ENCODE data around the gene NSUN3. TPM values are rescaled to one million over a fixed set of nuclear protein-coding genes. Genes with fewer than 3 reads are reported as not detected.

Gene NSUN3
- total RNA-seq, 1 donor, result 12.7 TPM

- no peak for DNase-seq (ENCODE audit: low read depth in 2 of 3, low spot score in 2 of 3)
Measured at GRCh38 chr3:94117729-94118128, 54.9 kb downstream of the NSUN3 start.

DNA sequence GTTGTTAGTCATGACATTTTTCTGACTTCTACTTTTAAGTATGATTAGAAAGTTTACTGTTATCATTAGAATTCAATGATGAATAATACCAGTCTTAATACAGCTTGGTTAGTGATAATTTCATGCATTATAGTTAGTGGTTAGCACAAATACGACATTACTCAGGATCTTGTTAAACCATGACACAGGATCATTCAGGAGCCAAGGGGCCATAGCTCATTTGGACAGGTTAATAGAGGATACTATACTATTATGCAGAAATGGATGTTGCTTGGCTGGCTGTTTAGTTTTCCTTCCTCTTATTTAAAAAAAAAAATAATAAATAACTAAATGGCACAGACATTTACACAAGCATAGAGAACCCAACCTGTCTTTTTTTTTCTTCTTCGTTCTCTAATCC is 55.5 kb downstream of the NSUN3 start:
- peak in 1 of 3 donors; percentile 8 for DNase-seq (ENCODE audit: low read depth in 2 of 3, low spot score in 2 of 3)

DNA sequence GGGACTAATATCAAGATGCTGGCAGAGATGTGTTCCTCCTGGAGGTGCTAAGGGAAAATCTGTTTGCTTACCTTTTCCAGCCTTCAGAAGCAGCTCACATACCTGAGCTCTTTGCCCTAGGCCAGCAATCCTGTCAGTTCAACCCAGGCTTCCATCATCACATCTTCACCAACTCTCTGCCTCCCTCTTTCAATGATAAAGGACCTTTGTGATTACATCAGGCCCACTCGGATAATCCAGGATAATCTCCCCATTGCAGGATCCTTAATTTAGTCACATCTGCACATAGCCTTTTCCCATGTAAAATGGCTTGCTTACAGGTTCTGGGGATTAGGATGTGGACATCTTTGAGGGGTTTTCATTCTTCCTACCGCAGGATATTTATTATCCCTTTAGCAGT is 58.3 kb downstream of the NSUN3 start:
- DNase-seq (ENCODE audit: low read depth in 2 of 3, low spot score in 2 of 3), result no peak

- no peak for DNase-seq (ENCODE audit: low read depth in 2 of 3, low spot score in 2 of 3)
Measured at GRCh38 chr3:94127115-94127514, 64.3 kb downstream of the NSUN3 start.

DNA sequence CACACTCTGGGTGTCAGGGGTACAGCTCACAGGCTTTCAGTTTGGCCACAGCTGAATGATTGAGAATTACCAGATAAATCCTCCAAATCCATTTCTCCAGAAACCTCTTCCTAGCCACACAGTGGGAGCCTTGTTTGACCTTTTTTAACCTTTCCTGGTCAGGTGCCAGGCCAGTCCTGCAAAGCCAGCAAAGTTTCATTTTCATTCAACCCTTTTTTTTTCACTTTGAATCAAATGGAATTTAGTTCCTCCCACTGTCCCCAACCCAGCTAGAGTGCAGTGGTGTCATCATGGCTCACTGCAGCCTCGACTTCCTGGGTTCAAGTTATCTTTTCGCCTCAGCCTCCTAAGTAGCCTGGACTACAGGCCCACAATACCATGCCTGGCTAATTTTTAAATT is 67.8 kb downstream of the NSUN3 start:
- DNase-seq (ENCODE audit: low read depth in 2 of 3, low spot score in 2 of 3), result no peak

DNA sequence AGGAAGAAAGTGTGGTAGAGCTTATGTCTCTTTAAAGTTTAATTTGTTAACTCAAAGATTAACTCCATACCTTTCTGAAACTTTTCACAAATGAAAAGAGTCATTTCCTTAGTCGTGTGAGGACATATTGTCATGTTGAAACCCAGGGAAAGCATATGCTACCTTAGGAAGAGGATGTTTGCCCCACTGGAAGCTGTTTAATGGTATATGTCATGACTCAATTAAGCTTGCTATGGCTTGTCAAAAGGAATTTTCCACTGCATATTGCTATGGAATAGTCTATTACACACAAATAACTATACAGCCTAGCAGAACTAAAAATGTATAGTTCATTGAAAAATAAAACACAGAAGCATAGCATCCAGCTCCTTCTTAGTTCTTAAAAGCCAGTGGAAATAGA is 69.9 kb downstream of the NSUN3 start:
- DNase-seq (ENCODE audit: low read depth in 2 of 3, low spot score in 2 of 3), result no peak

DNA sequence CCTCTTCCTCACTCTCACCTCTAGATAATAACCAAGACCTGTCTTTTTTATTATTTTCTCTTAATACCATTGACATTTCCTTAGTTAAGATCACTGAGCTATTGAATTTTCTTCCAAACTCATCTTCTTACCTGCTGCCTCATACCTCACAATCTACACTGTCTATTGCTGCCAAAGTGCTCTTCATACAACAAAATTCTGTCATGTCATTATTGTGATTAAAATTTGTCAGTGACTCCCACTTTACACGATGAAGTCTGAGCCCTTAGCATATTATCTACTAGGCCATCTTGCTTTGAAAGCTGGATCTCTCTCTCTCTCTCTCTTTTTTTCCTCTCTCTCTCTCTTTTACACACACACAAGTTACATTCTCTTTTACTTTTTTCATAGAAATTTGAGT is 73.3 kb downstream of the NSUN3 start:
- no peak for DNase-seq (ENCODE audit: low read depth in 2 of 3, low spot score in 2 of 3)

DNA sequence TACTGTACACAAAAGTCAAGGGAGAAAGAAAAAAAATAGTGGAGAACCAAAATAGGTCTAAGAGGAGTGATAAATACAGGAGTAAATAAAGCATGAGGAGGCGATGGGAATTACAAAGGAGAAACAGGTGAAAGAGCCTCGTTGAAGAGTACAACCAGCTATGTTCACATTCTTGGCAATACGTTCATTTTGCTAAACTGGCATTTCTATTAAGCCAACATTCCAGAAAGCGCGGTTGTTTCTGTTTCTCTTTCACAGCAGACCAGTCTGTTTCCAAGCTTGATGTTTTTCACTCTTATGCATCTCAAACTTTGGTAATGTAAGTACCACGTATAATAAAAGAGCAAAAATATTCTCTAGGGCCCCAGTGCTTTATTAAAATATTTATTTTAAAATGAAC is 74.5 kb downstream of the NSUN3 start:
- DNase-seq (ENCODE audit: low read depth in 2 of 3, low spot score in 2 of 3), result no peak

DNA sequence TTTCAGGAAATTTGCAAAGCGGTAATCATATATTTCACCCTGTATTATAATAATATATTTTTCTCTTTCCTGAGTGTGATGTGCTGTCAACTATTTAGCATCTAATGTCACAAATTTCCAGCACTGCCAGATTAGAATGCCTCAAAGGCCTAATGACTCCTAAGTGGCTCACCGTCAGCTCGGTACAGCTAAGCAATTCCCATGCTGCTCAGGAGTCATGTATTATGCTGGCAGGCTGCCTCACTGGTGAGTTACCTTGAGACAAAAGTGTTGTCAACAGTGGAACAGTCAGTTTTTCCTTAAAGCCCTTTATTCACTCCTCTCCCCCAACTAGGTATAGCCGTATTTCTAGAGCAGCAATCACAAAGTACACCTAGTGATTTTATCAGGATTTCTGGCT is 83.6 kb downstream of the NSUN3 start:
- no peak for DNase-seq (ENCODE audit: low read depth in 2 of 3, low spot score in 2 of 3)

GRCh38 chr3:94147012-94147411 is 84.2 kb downstream of the NSUN3 start:
- no peak for DNase-seq (ENCODE audit: low read depth in 2 of 3, low spot score in 2 of 3)

- no peak for DNase-seq (ENCODE audit: low read depth in 2 of 3, low spot score in 2 of 3)
Measured at GRCh38 chr3:94150113-94150512, 87.3 kb downstream of the NSUN3 start.

- peak in 1 of 3 donors; percentile 23 for DNase-seq (ENCODE audit: low read depth in 2 of 3, low spot score in 2 of 3)
Measured at GRCh38 chr3:94156626-94157025, 93.8 kb downstream of the NSUN3 start.

DNA sequence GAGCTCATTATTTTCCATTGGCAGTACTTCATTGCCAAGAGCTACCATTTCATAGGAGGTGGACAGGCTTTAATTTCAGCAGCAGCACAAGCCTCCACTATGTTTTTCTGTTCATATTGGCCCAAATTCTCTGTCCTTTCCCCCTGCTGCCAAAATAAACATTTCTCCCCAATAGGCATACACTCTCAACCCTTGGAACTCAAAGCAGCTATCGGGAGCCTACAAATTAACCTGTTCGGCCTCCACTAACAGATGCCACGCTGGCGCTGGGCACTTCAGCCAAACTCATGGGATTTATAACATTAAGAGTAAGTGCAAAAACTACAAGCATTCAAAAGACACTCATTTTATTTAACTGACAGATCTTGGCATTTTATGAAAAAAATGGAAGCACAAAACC is 95.7 kb downstream of the NSUN3 start:
- DNase-seq (ENCODE audit: low read depth in 2 of 3, low spot score in 2 of 3), result no peak

DNA sequence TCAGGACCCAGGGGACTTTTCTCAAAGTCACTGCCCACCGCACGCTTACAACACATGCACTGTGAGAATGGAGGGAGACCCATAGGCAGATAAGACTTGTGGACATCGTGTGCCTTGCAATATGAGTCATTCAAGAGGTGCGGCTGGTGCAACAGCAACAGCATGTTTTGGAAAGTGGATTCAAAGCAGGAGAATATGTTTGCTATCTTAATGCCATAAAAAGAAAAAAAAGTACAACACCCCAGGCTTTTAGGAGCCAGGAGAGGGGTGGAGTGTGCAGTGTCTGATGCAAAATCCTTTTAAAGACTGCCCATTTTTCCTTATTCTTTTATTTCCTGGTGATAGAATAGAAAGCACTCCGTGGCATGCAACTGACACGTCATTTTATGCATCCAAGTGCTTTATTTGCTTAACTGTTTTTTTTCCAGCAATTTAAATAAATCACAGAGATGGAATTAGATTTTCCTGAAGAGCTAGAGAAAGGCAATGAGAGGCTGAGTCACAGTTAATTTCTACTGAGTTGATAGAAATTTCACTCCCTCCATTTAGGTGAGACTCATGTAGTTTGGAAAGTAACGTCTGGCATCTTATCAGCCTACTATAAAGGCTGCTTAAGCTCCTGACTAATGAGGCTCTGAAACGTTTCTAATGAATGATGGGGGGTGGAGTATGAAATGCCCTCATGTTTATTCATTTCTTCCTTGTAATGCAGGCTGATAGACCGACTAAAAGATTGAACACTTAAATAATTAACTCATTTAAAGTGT is 96.4 kb downstream of the NSUN3 start:
- no peak for DNase-seq (ENCODE audit: low read depth in 2 of 3, low spot score in 2 of 3)

DNA sequence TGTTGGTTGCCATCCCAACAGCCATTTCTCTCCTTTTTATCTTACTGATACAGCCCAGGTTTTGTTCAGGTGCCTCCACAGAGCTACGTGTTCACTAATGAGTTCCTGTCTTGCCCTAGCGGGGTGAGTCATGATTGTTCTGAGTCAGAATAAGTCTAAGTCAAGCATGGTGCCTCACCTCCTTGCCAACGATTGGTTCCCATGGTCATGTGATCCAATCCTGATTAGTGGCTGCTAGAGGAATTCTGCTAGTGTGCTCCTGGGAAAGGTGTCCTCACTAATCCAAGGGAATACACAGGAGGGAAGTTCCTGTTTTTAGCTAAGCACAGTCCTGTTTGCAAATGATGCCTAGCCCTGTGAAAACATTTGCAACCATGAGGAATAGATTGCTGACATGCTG is 99.8 kb downstream of the NSUN3 start:
- DNase-seq (ENCODE audit: low read depth in 2 of 3, low spot score in 2 of 3), result peak in 2 of 3 donors; percentile 13 to 19

GRCh38 chr3:94167346-94167745 is 104.5 kb downstream of the NSUN3 start:
- peak in 1 of 3 donors; percentile 65 for DNase-seq (ENCODE audit: low read depth in 2 of 3, low spot score in 2 of 3)

DNA sequence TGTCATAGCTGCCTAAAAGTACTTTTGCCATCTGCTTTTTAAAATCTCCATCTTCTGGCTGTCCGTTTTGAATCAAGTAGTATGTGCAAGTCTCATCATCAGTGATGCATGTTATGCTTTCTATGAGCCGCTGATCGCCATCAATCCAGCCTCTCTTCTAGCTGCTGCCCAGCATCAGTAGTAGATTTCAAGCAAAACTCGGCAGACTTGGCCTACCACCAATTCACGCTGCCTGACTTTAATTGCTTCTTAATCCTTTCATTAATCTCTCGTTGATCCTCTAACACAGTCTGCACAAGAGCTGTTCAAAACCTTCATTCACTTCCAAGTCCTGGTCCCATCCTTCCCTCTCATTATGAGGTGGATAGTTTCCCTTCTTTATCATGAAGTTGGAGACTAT is 104.9 kb downstream of the NSUN3 start:
- no peak for DNase-seq (ENCODE audit: low read depth in 2 of 3, low spot score in 2 of 3)

- no peak for DNase-seq (ENCODE audit: low read depth in 2 of 3, low spot score in 2 of 3)
Measured at GRCh38 chr3:94171954-94172353, 109.1 kb downstream of the NSUN3 start.

- peak in 1 of 3 donors; percentile 11 for DNase-seq (ENCODE audit: low read depth in 2 of 3, low spot score in 2 of 3)
Measured at GRCh38 chr3:94172695-94173310, 109.9 kb downstream of the NSUN3 start.

DNA sequence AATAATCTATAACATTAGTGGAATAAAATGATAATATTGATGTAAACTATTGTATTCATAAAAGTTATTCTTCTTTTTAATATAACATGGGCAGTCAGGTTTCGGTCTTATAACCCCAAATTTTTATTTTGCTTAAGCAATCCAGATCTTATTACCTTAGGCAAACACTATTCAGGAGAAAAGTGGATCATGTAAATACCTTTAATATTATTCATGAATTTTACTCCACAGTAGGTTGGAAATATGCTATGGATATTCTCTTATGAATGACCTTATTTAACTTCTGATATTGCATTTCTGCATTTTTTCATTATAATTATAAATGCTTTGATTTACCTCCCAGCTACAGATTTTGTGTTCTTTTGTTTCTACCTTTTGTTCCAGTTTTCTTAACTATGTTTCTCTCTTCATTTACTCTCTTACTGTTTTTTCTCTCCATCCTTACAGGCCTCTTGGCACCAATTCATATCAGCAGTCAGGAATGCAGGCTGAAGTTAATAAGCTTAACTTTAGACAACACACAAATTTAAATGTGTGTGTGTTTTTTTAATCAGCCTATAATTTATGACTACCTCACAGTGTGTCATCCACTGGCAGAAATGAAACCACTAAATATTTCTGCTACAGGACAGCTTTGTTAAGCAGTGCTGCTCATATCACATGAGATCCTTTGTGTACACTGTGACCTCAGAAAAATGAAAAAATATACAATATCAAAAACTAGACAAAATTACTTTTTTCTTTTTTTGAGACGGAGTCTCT is 111.0 kb downstream of the NSUN3 start:
- peak in 1 of 3 donors; percentile 18 for DNase-seq (ENCODE audit: low read depth in 2 of 3, low spot score in 2 of 3)

DNA sequence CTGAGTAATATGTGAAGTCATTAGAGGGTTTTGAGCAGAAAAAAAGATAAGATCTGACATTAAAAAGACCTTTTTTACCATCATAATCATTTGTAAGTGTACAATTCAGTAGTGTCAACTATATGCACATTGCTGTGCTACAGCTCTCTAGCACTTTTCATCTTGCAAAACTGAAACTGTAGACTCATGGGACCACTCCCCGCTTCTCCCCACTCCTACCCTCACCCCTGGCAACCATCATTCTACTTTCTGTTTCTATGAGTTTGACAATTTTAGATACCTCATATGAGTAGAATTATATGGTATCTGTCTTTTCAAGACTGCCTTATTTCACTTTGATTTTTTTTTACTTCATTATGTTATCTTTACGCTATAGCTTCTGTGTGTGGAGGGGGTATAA is 112.8 kb downstream of the NSUN3 start:
- no peak for DNase-seq (ENCODE audit: low read depth in 2 of 3, low spot score in 2 of 3)
